WTC11 (cell line): ENCODE measurements around the gene SPHKAP. TPM values are rescaled to one million over a fixed set of nuclear protein-coding genes. Genes with fewer than 3 reads are reported as not detected.

Experiments used
- ATAC-seq: fragments of 200-7000 bp; cut with Tn5 transposase; 2 replicates; pipeline ENCODE4 v1.10.0; 2021; ENCODE audit warnings: mild to moderate bottlenecking, moderate library complexity
- CTCF ChIA-PET: fragments of 300-600 bp; sonication (Branson Sonifier 250); formaldehyde crosslinking; loops from one replicate; lab custom pipeline; 2021; ENCODE audit warnings: antibody characterized with exemption; lab: Charles Lee
- POLR2A ChIA-PET: fragments of 350-600 bp; sonication (Branson Sonifier 250); formaldehyde crosslinking; loops from one replicate; lab custom pipeline; 2021; ENCODE audit warnings: antibody characterized with exemption; lab: Charles Lee
- DNase-seq: peaks from one replicate; pipeline ENCODE4 v3.0.0; 2021; ENCODE audit warnings: low spot score
- H3K27ac Mint-ChIP-seq: 2 replicates; pipeline ENCODE4 v1.8.0; 2021; ENCODE audit warnings: mixed read lengths
- H3K27me3 Mint-ChIP-seq: 2 replicates; pipeline ENCODE4 v1.8.0; 2021; ENCODE audit warnings: low read depth, mild to moderate bottlenecking, moderate library complexity, mixed read lengths
- H3K36me3 Mint-ChIP-seq: 2 replicates; pipeline ENCODE4 v1.8.0; 2021; ENCODE audit warnings: mixed read lengths
- H3K4me1 Mint-ChIP-seq: 2 replicates; pipeline ENCODE4 v1.8.0; 2022; ENCODE audit warnings: mixed read lengths
- H3K4me3 Mint-ChIP-seq: 2 replicates; pipeline ENCODE4 v1.8.0; 2021; ENCODE audit warnings: mild to moderate bottlenecking, moderate library complexity, mixed read lengths
- H3K9me3 Mint-ChIP-seq: 2 replicates; pipeline ENCODE4 v1.8.0; 2021; ENCODE audit warnings: mixed read lengths
- ARID4B ChIP-seq: sonication (generic); formaldehyde crosslinking; IDR thresholded peaks from 2 replicates; pipeline ENCODE4 v1.8.0; 2023; ENCODE audit warnings: missing genetic modification reagents, mild to moderate bottlenecking, borderline replicate concordance
- ATF3 ChIP-seq: sonication (generic); formaldehyde crosslinking; conservative IDR thresholded peaks from 2 replicates; pipeline ENCODE4 v1.8.1; 2022; ENCODE audit warnings: mild to moderate bottlenecking, missing genetic modification reagents
- CBFB ChIP-seq: sonication (generic); formaldehyde crosslinking; IDR thresholded peaks from 2 replicates; pipeline ENCODE4 v1.8.1; 2022; ENCODE audit warnings: mild to moderate bottlenecking, low read depth, missing genetic modification reagents
- EMX1 ChIP-seq: fragments of 250-450 bp; sonication (Bioruptor Pico); IDR thresholded peaks from 2 replicates; pipeline ENCODE4 v1.8.0; 2021; ENCODE audit warnings: mild to moderate bottlenecking
- FOXJ3 ChIP-seq: sonication (generic); formaldehyde crosslinking; IDR thresholded peaks from 2 replicates; pipeline ENCODE4 v1.9.0; 2021; ENCODE audit warnings: missing genetic modification reagents, mild to moderate bottlenecking, borderline replicate concordance
- JAZF1 ChIP-seq: fragments of 250-450 bp; sonication (Bioruptor Pico); IDR thresholded peaks from 2 replicates; pipeline ENCODE4 v1.9.0; 2021; ENCODE audit warnings: moderate library complexity, mild to moderate bottlenecking, inconsistent platforms
- MYBL2 ChIP-seq: sonication (generic); formaldehyde crosslinking; IDR thresholded peaks from 2 replicates; pipeline ENCODE4 v1.8.1; 2023; ENCODE audit warnings: mild to moderate bottlenecking, moderate library complexity, missing genetic modification reagents
- NR1H2 ChIP-seq: sonication (generic); formaldehyde crosslinking; IDR thresholded peaks from 2 replicates; pipeline ENCODE4 v1.9.0; 2021; ENCODE audit warnings: mild to moderate bottlenecking, moderate library complexity, missing genetic modification reagents
- PRRX2 ChIP-seq: fragments of 250-450 bp; sonication (Bioruptor Pico); IDR thresholded peaks from 2 replicates; pipeline ENCODE4 v1.8.0; 2021; ENCODE audit warnings: mild to moderate bottlenecking
- RORB ChIP-seq: fragments of 250-450 bp; sonication (Bioruptor Pico); IDR thresholded peaks from 2 replicates; pipeline ENCODE4 v1.9.0; 2021; ENCODE audit warnings: mild to moderate bottlenecking
- SMAD3 ChIP-seq: sonication (generic); formaldehyde crosslinking; IDR thresholded peaks from 2 replicates; pipeline ENCODE4 v1.8.0; 2022; ENCODE audit warnings: missing genetic modification reagents, mild to moderate bottlenecking, borderline replicate concordance
- SP1 ChIP-seq: sonication (generic); formaldehyde crosslinking; conservative IDR thresholded peaks from 2 replicates; pipeline ENCODE4 v1.8.1; 2022; ENCODE audit warnings: missing genetic modification reagents
- ZBTB43 ChIP-seq: sonication (generic); formaldehyde crosslinking; IDR thresholded peaks from 2 replicates; pipeline ENCODE4 v1.8.1; 2023; ENCODE audit warnings: mild to moderate bottlenecking, missing genetic modification reagents
- ZNF232 ChIP-seq: sonication (generic); formaldehyde crosslinking; IDR thresholded peaks from 2 replicates; pipeline ENCODE4 v1.8.0; 2022; ENCODE audit warnings: mild to moderate bottlenecking, missing genetic modification reagents
- ZNF281 ChIP-seq: sonication (generic); formaldehyde crosslinking; IDR thresholded peaks from 2 replicates; pipeline ENCODE4 v1.8.0; 2023; ENCODE audit warnings: mild to moderate bottlenecking, missing genetic modification reagents
- ZNF416 ChIP-seq: fragments of 250-450 bp; sonication (Bioruptor Pico); IDR thresholded peaks from 2 replicates; pipeline ENCODE4 v1.9.0; 2021; ENCODE audit warnings: mild to moderate bottlenecking, inconsistent platforms
- total RNA-seq: library from RNA; stranded (reverse); gene quantifications from 3 replicates; pipeline ENCODE4 v1.2.3, GENCODE V29; 2021
- TF ChIP-seq, protein P1 (sequence below): sonication (generic); formaldehyde crosslinking; IDR thresholded peaks from 2 replicates; pipeline ENCODE4 v1.8.1; 2023; ENCODE audit warnings: mild to moderate bottlenecking, moderate library complexity, missing genetic modification reagents
- TF ChIP-seq, protein P2 (sequence below): sonication (generic); formaldehyde crosslinking; IDR thresholded peaks from 2 replicates; pipeline ENCODE4 v1.8.1; 2023; ENCODE audit warnings: mild to moderate bottlenecking, missing genetic modification reagents, moderate library complexity
- TF ChIP-seq, protein P3 (sequence below): fragments of 250-450 bp; sonication (Bioruptor Pico); IDR thresholded peaks from 2 replicates; pipeline ENCODE4 v1.9.0; 2021; ENCODE audit warnings: mild to moderate bottlenecking, borderline replicate concordance
- TF ChIP-seq, protein P4 (sequence below): sonication (generic); formaldehyde crosslinking; IDR thresholded peaks from 2 replicates; pipeline ENCODE4 v1.8.1; 2022; ENCODE audit warnings: low read depth, mild to moderate bottlenecking, moderate library complexity, missing genetic modification reagents, borderline replicate concordance

The SPHKAP gene
- total RNA-seq, 1 experiment from 2014 or later = not detected

DNA sequence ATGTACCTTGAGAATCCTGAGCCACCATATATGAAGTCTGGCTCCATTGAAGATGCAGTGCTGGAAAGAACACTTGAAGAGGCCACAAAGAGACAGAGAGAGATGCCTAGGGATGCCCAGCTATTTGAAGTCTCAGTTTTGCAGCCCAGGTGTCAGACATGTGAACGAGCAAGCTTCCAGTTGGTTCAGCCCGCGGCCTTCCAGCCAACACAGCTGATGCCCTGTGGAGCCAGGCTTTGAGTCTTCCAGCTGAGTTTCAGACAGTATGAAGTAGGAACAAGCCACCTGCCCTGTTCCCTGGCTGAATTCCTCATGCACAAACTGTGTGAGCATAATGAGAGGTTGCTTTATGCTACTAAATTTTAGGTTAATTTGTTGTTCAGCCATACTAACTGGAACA lies 108.8 kb downstream of the SPHKAP start:
- CTCF ChIA-PET = no interaction called here
- POLR2A ChIA-PET = no interaction called here
- Mint-ChIP-seq H3K36me3 (no peaks in the 10 kb centered on the region), H3K4me1 (peaks cover 11% of the 10 kb centered on the region), H3K27ac (no peak overlapping the region), H3K4me3 (no peak overlapping the region), H3K9me3 (0 out of 2 replicates have a peak, but pooled peaks cover 4% of the 10 kb centered on the region), H3K27me3 (no peaks in the 10 kb centered on the region)
- ATAC-seq = no peak
- no peak for TF ChIP-seq ZNF281 (CRISPR knock-in tag)
- no peak for TF ChIP-seq EMX1
- TF ChIP-seq, protein P1, sequence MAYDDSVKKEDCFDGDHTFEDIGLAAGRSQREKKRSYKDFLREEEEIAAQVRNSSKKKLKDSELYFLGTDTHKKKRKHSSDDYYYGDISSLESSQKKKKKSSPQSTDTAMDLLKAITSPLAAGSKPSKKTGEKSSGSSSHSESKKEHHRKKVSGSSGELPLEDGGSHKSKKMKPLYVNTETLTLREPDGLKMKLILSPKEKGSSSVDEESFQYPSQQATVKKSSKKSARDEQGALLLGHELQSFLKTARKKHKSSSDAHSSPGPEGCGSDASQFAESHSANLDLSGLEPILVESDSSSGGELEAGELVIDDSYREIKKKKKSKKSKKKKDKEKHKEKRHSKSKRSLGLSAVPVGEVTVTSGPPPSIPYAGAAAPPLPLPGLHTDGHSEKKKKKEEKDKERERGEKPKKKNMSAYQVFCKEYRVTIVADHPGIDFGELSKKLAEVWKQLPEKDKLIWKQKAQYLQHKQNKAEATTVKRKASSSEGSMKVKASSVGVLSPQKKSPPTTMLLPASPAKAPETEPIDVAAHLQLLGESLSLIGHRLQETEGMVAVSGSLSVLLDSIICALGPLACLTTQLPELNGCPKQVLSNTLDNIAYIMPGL = no peak
- TF ChIP-seq, protein P2, sequence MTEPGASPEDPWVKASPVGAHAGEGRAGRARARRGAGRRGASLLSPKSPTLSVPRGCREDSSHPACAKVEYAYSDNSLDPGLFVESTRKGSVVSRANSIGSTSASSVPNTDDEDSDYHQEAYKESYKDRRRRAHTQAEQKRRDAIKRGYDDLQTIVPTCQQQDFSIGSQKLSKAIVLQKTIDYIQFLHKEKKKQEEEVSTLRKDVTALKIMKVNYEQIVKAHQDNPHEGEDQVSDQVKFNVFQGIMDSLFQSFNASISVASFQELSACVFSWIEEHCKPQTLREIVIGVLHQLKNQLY (CRISPR knock-in tag) = no peak
- TF ChIP-seq SP1 = no peak
- no peak for TF ChIP-seq MYBL2 (CRISPR knock-in tag)
- TF ChIP-seq NR1H2 (CRISPR knock-in tag) = no peak
- TF ChIP-seq, protein P3, sequence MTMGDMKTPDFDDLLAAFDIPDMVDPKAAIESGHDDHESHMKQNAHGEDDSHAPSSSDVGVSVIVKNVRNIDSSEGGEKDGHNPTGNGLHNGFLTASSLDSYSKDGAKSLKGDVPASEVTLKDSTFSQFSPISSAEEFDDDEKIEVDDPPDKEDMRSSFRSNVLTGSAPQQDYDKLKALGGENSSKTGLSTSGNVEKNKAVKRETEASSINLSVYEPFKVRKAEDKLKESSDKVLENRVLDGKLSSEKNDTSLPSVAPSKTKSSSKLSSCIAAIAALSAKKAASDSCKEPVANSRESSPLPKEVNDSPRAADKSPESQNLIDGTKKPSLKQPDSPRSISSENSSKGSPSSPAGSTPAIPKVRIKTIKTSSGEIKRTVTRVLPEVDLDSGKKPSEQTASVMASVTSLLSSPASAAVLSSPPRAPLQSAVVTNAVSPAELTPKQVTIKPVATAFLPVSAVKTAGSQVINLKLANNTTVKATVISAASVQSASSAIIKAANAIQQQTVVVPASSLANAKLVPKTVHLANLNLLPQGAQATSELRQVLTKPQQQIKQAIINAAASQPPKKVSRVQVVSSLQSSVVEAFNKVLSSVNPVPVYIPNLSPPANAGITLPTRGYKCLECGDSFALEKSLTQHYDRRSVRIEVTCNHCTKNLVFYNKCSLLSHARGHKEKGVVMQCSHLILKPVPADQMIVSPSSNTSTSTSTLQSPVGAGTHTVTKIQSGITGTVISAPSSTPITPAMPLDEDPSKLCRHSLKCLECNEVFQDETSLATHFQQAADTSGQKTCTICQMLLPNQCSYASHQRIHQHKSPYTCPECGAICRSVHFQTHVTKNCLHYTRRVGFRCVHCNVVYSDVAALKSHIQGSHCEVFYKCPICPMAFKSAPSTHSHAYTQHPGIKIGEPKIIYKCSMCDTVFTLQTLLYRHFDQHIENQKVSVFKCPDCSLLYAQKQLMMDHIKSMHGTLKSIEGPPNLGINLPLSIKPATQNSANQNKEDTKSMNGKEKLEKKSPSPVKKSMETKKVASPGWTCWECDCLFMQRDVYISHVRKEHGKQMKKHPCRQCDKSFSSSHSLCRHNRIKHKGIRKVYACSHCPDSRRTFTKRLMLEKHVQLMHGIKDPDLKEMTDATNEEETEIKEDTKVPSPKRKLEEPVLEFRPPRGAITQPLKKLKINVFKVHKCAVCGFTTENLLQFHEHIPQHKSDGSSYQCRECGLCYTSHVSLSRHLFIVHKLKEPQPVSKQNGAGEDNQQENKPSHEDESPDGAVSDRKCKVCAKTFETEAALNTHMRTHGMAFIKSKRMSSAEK = no peak
- TF ChIP-seq ZBTB43 (CRISPR knock-in tag) = no peak
- DNase-seq = no peak

GRCh38 chr2:228067309-228067708 lies 114.2 kb downstream of the SPHKAP start:
- no peak for ATAC-seq
- ChIA-PET CTCF (no interaction called here), POLR2A (no interaction called here)
- Mint-ChIP-seq H3K36me3 (no peaks in the 10 kb centered on the region), H3K4me3 (no peak overlapping the region), H3K9me3 (no peaks in the 10 kb centered on the region), H3K27me3 (no peaks in the 10 kb centered on the region), H3K27ac (no peak overlapping the region), H3K4me1 (peaks cover 9% of the 10 kb centered on the region)
- no peak for DNase-seq
- TF ChIP-seq CBFB (CRISPR knock-in tag) = no peak
- no peak for TF ChIP-seq RORB
- no peak for TF ChIP-seq ARID4B (CRISPR knock-in tag)
- TF ChIP-seq, protein P4, sequence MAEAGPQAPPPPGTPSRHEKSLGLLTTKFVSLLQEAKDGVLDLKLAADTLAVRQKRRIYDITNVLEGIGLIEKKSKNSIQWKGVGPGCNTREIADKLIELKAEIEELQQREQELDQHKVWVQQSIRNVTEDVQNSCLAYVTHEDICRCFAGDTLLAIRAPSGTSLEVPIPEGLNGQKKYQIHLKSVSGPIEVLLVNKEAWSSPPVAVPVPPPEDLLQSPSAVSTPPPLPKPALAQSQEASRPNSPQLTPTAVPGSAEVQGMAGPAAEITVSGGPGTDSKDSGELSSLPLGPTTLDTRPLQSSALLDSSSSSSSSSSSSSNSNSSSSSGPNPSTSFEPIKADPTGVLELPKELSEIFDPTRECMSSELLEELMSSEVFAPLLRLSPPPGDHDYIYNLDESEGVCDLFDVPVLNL (CRISPR knock-in tag) = no peak
- TF ChIP-seq ATF3 (CRISPR knock-in tag) = no peak
- TF ChIP-seq SMAD3 (CRISPR knock-in tag) = no peak
- TF ChIP-seq FOXJ3 (CRISPR knock-in tag) = no peak
- TF ChIP-seq ZNF232 (CRISPR knock-in tag) = no peak
- no peak for TF ChIP-seq ZNF416 (CRISPR knock-in tag)
- TF ChIP-seq JAZF1 (CRISPR knock-in tag) = no peak
- TF ChIP-seq PRRX2 (CRISPR knock-in tag) = no peak
